GM19035 (cell line): ENCODE measurements around the gene NPAS2.

Source experiments
- ATAC-seq: cut with Tn5 transposase; IDR thresholded peaks from one replicate; pipeline ENCODE4 v1.9.1; 2021; ENCODE audit not compliant: unreplicated experiment

Gene NPAS2

DNA sequence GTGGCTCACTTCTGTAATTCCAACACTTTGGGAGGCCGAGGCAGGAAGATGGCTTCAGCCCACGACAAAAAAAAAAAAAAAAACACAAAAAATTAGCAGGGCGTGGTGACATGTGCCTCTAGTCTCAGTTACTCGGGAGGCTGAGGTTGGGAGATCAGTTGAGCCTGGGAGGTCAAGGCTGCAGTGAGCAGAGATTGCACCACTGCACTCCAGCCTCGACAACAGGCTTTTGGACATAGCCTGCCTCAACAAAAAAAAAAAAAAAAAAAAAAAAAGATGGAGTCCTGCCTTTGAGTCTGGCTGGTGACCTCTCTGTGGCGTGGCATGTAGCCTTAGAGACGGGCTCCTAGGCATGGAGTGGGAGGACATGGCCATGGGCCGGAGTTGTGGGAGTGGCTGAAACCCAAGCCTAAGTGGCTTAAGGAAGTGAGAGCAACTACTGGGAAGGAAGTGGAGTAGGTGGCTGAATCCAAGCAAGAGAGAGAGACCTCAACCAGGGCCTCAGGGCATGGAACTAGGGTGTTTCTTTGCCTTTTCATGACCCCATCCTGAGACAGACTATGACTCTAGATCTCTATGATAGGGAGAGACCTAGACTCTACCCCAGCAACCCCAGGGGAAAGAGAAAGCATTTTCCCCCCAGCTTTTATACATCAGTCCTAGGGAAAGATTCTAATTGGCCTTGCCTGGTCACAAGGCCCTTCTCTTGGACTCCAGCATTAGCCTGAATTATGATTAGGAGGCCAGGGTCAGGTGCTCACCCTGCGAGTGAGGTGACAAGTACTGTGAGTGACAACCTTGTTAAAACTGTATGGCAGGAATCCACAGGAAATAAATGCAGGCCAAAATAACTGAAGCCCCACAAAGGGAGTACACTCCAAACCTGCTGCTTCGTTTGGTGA is 34.2 kb downstream of the NPAS2 start:
- ATAC-seq = no peak

- ATAC-seq = no peak
These were observed 35.1 kb downstream of the NPAS2 start for GRCh38 chr2:100855084-100855483.

GRCh38 chr2:100855606-100856005 is 35.7 kb downstream of the NPAS2 start:
- no peak for ATAC-seq

DNA sequence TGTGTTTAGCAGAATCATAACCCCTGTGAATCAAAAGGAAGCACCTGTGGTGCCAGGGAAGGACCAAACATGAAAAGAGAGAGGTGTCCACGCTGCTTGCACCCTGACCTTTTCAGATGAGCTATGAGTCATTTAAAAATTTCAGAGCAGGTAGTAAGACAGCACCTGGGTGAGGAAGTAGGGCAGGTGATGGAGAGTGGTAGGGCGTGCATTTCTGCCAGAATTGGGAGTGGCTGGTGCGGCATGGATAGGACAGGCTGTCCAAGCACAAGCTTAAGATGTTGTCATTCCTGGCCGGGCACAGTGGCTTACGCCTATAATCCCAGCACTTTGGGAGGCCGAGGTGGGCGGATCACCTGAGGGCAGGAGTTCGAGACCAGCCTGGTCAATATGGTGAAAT is 36.8 kb downstream of the NPAS2 start:
- ATAC-seq = no peak

GRCh38 chr2:100857341-100857740 is 37.4 kb downstream of the NPAS2 start:
- ATAC-seq = no peak

- no peak for ATAC-seq
These were observed 38.0 kb downstream of the NPAS2 start for GRCh38 chr2:100857915-100858314.

DNA sequence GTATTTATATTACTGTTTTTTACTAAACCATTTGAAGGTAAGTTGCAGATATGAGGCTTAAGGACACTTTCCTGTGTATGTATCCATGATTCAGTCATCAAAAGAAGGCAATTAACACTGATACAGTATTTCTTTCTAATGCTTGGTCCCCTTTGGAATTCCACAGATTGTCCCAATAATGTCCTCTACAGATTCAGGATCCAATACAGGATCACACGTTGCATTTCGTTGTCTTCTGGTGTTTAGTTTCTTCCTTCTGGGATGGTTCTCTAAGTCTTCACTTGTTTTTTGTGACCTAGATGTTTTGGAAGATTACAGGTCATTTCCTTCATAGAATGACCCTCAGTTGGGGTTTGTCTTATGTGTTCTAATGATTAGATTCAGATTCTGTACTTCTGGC is 40.0 kb downstream of the NPAS2 start:
- no peak for ATAC-seq

DNA sequence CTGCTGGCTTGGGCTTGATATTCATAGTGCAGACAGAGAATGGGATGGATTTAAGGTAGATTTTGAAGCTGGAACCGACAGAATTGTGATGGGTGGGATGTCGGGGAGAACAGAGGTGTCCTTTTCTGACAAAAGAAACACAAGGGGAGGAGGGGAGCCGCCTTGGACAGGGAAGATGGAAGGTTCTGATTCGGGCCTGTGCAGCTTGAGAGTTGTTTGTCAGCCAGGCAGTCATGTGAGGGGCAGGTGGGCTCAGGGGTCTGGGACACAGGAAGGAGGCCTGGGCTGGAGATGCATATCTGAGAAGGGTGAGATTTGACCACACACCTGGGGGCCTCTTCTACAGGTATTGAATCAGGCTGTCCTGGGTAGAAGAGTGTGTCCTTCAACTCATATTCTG is 41.4 kb downstream of the NPAS2 start:
- ATAC-seq = no peak

DNA sequence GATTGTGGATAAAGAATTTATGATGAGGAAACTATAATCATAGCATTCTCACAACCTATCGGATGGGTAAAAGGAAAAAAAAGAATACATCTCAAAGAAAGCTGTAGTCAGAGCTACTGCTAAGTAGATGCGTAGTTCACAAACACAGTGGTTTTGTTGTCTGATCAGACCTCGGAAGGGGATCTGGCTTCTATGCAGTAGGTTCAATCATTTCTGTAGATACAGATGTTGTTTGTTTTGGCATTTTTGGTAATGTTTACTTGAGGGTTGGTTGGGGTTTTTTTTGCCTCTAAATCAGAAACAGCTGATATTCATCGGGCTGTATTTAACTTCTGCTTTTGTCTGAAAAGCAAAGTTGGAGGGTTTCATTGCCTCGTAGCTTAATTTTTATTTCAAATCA is 42.1 kb downstream of the NPAS2 start:
- no peak for ATAC-seq

- ATAC-seq = no peak
These were observed 46.0 kb downstream of the NPAS2 start for GRCh38 chr2:100865816-100866460.

DNA sequence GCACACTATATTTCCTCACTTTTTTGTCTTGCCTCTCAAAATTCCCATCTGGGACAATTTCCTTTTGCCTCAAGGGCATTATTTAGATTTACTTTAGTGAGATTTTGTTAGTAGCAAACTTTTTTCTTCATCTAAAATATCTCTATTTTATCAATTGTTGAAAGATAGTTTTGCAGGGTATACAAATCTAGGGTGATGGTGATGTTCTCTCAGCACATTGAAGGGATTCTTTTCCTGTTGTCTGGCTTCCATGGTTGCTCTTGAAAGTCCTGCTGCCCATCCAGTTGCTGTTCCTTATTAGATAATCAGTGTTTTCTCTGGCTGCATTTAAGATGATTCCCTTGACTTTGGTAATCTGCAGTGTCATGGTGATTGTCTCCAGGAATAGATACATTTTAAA is 48.1 kb downstream of the NPAS2 start:
- no peak for ATAC-seq

DNA sequence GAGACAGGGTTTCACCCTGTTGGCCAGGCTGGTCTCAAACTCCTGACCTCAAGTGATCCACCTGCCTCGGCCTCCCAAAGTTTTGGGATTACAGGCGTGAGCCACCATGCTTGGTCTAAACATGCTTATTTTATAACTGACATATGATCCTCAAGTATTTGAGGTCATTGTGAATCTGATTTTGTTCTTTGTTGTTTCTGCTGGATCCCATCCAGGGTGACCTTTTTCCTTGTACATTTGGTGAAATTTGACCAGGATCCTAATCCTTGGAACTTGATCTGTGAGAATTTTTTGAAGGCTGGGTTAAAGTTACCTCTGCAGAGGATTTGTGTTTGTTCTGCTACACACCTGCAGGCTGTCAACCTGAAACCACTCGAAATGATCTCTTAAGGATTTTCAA is 49.2 kb downstream of the NPAS2 start:
- ATAC-seq = no peak

DNA sequence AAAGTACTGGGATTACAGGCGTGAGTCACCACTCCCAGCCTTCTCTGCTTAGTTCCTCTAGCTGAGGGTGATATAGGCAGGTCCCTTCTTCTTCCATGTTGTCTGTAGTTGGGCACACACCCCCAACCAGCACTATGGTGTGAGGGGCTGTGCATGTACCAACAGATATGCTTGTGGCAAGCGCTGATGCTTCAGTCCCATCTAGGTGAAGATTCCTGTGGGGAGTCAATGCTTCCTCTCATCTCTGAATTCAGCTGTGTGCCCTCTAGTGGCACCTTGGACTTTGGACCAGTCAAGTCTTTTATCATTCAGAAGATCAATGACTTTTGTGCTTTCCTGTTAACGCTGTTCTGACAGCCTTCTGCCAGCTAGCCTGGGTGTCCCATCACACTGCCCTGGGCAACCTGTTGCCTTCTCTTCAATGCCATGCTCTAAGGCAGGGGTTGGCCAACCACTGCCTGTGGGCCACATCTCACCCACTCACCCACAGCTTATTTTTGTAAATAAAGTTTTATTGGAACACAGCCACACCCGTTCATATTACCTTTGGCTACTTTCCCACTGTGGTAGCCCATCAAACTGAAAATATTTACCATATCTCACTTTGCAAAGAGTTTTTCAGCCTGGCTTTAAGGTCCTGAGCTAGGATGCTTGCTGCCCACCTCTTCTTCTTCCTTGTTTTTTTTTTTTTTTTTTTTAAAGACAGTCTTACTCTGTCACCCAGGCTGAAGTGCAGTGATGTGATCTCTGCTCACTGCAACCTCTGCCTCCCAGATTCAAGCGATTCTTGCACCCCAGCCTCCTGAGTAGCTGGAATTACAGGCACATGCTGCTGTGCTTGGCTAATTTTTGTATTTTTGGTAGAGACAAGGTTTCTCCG is 51.0 kb downstream of the NPAS2 start:
- no peak for ATAC-seq

- ATAC-seq = no peak
These were observed 55.7 kb downstream of the NPAS2 start for GRCh38 chr2:100875516-100876230.

DNA sequence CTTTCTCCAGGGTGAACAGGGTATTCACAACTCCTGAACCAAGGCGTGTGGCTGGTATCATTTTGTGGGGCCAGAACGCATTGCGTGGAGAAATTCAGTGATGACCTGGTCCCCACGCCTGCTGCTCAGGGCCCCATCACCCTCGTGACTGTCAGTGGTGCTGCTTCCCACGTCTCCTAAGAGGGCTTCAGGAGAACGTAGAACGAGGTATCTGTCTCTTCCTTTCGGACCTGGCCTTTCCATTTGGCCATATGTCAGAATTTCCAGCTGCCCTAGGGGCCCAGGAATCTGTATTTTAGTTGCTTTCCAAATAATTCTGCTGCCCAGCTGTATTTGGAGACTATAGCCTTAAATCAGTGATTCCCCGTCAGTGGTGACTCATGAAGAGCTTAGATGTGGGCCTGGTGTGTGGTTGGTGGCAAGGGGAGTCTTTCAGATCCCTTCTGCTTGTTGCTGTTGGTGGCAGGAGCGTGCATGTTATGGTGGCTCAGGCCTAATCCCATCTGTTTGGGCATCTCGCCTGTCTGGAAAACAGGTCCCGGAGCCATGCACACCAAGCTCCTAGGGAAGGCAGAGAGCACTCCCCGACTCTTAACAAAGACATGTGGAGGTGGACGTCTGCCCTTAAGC is 56.4 kb downstream of the NPAS2 start:
- no peak for ATAC-seq

DNA sequence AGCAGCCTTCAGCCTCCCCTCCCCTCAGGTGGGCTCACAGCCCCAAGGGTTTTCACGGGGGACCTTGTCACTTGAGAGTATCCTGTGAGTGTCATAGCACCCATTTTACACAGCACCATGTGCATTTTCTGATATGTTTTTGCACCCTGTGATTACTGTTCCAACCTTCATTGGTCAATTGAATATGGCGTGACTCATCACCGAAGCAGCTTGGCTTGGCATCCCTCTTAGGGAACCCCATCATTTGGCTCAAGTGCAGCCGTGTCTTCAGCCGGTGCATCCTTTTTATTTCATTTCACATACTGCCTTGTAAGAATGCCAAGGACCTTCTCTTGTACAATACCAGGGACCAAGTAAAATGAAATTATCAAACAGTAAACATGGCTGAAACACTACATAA is 57.6 kb downstream of the NPAS2 start:
- ATAC-seq = no peak

GRCh38 chr2:100878000-100878791 is 58.3 kb downstream of the NPAS2 start:
- no peak for ATAC-seq

- ATAC-seq = no peak
These were observed 59.4 kb downstream of the NPAS2 start for GRCh38 chr2:100879296-100879695.

DNA sequence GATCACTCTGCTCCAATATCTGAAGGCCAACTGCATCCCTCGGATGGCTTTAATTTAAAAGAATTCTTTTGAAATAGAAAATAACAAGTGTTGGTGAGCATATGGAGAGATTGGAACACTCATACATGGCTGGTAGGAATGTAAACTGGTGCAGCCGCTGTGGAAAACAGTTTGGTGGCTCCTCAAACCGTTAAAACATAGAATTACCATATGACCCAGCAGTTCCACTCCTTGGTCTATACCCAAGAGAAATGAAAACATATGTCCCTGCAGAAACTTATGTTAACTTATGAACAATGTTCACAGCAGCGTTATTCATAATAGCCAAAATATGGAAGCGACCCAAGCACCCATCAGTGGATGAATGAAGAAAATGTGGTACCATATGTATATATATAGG is 60.1 kb downstream of the NPAS2 start:
- no peak for ATAC-seq

GRCh38 chr2:100880730-100881129 is 60.8 kb downstream of the NPAS2 start:
- no peak for ATAC-seq
